HG03045 (cell line): Measurements from ENCODE around the gene GNAS.
A peak's percentile ranks its signal among the peaks of the same experiment; 100 is the strongest.

Experiments
- ATAC-seq: cut with Tn5 transposase; IDR thresholded peaks from one replicate; pipeline ENCODE4 v1.9.1; 2021; ENCODE audit warnings: mild to moderate bottlenecking, moderate library complexity; ENCODE audit not compliant: unreplicated experiment

GNAS gene

DNA sequence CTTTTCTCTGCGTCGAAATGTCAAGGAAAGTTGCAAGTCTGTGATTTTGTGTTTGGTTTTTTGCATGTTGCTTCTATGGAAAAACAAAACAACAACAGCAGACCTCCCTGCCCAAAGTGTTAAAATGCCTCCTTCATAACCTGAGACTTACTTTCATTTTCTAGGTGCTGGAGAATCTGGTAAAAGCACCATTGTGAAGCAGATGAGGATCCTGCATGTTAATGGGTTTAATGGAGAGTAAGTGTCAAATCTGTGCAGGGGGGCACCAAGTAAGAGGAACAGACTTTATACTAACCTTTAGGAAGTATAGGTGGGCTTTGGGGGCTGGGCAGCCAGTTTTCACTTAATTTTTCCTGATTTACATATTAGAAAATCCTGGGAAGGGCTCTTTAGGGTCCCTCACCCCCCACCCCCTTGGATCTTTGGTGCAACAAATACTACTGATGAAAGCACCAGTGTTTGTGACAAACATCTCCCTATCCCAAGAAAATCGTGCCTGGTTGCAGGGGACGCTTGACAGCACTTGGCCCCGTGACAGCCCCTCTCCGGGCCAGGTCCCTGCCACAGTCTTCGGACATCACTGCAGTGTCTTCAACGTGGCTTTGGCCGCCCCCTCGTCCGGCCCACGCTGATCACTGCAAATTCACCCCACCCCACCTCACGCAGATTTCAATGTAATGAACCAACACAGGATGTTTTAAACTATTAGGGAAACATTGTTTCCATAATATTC lies 43.1 kb downstream of the GNAS start:
- ATAC-seq: no peak

DNA sequence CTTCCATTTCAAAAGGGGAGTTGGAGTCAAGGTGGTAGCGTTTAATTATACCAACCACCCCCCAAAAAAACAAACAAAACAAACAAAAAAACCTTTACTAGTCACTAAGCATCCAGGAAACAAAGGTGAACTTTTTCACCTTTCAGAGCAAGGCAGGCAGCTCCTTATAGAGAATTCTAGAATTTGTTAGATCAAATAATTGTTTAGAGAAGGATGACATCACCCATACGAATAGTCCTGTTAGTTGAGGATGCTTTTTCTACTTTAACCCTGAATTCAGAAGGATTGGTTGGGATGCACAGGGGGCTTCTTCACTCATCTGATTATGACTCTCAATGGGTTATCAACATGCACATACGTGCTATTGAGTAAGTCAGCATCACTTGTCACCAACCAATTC lies 44.3 kb downstream of the GNAS start:
- ATAC-seq: no peak

DNA sequence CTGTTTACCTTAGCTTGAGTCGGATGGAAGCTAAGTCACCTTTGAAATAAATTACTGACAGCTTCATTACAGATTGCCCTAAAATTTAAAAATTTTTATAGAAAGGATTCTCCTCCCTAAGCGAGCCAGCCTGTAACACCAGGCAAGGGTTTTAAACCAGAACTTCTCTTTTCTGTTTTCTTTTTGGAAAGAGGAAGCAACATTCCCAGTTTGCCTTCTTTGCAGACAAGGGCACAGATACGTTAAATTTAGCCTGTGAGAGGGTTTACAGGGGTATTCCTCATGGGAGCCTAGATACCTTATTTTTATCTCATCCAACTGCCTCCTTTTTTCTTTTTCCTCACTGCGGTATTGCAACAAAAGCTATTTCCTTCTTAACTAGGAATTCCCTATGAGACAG lies 45.0 kb downstream of the GNAS start:
- no peak for ATAC-seq

DNA sequence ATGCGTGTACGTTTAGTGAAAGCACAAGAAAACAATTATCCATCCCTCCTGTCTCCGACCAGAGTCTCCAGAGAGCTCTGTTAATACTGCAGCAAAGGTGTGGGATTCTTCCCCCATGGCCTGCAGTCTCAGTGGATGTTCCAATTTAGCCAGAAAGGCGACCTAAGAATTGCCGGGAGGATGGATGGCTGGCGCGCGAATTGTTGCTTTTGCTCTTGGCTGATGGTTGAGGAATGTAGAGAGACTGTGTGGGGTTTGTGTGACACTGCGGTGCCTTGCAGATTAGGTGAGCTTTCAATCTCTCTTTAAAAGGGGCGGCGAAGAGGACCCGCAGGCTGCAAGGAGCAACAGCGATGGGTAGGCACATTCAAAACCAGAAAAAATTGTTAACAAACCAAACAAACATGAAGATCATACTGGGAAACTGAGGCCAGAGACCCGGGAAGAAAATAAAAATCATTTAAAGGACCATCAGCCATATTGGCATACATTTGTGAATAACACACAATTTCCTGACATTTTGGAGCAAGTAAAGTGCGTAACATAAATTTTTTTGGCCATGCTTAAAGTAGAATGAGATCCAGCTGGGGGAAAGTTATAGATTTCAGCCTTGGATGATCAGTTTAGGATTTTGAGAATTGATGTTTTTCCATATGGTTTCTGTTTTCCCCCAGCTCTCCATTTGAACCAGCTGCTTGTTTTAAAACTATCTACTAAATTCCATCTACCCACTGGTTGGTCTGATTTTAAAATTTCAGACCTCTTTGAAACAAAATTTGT lies 46.3 kb downstream of the GNAS start:
- ATAC-seq: no peak

DNA sequence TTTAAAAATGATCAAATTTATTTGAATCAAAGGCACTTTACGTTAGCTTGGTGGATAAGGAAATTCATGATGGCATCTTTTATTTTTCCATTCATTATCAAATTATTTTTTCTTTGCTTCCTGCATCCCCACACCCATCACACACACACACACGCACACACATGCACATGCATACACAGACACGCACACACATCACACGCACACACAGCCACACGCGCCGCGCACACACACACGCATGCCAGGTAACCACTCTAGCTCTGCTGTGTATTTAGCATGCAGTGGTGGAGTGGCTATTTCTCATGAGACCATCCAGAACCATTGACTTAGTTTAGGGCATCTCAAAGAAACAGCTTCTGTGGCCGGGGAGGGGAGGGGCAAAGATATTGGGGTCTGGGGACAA lies 47.0 kb downstream of the GNAS start:
- ATAC-seq: no peak

DNA sequence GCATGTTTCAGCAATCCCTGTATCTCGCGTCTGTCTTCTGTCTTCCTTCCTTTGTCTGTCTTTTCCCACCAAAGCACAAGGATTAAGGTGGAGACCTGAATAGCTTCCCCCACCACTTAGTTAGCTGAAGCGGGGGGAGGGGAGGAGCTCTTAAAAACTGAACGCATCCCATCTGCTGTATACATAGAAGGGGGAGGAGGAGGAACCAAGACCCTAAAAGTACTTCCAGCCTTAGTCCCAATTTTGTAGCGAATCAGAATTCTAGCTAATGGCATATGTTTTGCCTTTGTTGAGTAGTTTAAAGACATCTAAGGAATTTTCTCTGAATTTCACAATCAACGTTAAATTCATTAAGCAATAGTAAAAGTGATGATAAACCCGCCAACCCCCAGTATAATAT lies 47.9 kb downstream of the GNAS start:
- no peak for ATAC-seq

DNA sequence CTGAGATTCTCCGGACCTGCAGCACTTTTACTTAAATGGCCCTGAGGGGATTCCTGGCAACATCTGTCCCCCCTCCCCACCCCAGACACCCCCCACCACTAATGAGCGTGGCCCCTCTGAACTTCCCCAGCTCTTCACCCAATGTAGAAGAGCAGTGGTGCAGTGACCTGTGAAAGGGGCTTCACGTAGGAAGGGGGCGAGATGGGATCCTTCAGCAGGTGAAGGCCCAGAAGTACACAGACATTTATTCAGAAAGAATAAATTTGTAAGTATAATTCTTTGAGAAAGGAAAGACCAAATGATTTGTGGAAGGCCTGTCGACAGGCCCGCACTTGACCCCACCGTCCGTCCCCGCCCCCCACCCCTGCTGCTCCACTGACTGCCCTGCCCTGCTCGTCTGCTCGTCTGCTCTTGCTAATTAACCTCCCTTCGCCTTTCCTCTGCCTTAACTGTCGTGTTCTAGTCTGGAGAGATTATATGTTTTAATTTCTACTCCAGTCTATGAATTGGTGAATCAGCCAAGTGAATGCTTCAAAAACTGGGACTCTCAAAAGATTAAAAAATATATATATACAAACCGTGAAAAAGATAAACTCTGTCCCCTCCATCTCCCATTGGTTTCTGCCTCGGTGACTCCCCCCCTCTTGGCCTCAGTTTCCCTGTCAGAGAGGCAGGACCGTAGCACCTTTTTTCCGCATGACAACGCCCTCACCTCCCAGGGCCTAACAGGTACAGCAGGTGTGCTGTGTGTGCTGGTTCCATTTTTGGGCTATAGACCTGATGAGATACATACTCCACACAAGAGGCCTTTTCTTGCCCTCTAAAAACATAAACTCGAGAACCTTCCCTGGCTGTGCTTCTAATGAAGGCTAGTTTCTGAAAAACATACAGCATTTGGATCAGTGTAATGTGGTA lies 49.2 kb downstream of the GNAS start:
- ATAC-seq: no peak

DNA sequence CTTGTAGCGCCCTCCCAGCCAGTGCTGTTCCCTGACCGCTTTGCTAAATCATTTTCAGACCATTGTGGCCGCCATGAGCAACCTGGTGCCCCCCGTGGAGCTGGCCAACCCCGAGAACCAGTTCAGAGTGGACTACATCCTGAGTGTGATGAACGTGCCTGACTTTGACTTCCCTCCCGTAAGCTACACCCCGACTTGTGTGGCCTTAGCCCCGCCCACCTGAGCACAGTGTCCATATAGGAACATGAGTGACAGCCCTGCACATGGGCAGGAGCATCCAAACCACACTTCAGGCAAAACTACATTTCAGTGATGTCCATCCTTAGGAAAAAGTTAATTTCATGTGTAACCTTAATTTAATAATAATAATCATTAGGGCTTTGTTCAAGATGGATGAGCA lies 51.1 kb downstream of the GNAS start:
- ATAC-seq: no peak

DNA sequence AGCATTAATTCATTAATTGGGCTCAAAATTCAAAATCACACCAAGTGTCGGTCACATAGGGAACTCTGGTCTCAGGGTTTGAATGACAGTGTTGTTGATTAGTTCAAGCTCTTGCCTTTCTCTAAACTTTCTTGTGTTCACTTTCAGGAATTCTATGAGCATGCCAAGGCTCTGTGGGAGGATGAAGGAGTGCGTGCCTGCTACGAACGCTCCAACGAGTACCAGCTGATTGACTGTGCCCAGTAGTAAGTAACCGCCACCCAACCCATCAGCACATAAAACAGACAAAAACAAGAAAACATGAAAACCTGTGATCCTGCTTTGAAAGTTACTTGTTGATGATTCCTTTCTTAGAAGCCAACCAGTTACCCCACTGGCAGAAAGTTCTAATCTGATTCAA lies 52.7 kb downstream of the GNAS start:
- no peak for ATAC-seq

DNA sequence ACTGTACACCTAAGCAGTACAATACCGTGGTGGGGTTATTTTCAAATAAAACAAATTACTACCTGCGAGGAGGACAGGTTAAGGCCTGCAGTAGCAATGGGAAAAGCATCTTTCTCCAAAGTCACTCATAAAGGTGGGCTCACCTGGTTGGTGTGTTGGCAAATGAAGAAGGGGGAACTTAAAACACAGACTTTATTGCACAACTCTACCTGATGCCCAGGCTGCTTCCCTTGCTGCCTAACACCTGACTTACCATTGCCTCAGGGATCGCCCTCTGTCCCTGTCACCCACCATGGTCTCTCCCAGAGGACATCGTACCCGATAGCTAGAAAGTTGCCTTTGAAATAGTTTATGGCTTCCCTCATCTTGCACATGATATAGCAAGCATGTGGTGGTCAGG lies 53.6 kb downstream of the GNAS start:
- no peak for ATAC-seq

DNA sequence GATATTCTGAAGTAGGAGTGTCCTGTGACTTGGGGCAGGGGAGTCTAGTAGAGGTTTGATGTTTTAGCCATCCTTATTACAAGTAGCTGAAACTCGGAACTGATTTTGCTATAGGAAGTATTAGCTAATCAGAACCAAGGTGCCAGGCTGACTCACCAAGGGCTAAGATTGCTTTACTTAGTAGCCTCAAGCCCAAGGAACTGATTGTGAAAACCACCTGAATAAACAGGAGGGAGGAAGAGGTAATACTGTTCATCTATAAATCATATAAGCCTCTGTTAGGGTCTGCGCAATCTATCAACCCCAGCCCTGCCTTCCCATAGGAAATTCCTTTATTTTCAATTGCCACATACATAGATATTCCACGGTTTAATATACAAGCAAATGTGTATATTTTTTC lies 54.4 kb downstream of the GNAS start:
- ATAC-seq: no peak

DNA sequence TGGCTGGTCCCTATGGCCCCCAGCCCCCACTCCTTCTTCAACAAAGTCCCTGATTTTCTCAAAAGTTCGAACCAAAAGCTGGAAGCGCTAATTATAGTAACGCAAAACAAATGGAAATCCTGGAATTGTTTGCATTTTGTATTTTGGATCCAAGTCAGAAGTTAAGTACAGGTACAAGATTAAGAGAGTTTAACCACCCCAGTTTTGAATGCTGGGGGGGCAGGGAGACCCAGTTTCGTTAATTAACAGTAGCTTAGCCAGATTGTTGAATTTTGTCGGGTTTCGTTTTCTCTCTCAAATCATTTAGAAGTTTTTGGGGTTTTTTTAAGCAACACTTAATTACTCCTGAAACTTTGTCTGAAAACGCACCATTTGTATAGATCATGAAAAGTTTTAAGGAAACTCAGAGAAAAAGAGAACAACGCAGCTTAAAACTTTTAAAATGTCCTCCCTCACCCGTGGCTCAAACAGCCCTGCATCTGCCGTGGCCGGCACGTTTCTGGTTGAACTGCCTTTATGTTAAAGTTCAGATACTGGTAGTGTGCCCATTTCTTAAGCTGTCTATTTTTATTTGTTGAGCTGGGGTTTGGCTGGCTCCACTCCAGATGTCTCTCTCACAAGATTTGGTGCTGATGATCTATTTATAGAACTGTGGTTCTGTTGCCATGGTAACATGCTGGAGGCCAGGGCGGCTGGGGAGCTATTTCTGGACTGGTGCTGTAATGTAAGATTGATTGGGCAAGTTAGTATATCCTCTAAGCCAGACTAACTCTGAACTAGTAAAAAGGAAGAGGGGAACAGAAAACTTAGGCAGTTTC lies 55.0 kb downstream of the GNAS start:
- peak; percentile 82 for ATAC-seq

DNA sequence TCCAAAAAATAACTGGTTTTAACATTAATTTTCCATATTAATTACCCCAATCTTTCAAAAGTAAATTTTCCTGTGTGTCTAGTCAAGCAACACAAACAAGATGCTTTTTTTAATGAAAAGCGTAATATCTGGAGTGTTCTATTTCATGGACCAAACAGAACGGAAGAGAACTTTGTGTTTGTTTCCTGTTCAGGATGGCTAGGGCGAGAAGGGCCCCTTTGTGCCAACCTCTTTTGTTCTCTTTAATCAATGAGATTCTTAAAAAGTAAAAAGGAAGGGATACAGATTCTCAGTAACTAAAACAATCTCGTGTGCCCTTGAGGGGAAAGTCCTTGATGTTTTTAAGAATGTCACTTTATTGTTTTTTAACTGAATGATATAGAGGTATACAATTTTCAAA lies 55.7 kb downstream of the GNAS start:
- ATAC-seq: no peak

DNA sequence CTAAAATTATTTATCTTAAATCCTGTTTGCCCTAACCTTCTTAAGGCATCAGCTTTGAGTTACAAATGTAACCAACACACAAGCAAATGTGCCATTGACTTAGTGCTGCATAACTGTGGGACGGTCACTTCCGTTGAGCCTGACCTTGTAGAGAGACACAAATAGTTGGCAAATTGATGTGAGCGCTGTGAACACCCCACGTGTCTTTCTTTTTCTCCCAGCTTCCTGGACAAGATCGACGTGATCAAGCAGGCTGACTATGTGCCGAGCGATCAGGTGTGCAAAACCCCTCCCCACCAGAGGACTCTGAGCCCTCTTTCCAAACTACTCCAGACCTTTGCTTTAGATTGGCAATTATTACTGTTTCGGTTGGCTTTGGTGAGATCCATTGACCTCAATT lies 56.4 kb downstream of the GNAS start:
- ATAC-seq: no peak

DNA sequence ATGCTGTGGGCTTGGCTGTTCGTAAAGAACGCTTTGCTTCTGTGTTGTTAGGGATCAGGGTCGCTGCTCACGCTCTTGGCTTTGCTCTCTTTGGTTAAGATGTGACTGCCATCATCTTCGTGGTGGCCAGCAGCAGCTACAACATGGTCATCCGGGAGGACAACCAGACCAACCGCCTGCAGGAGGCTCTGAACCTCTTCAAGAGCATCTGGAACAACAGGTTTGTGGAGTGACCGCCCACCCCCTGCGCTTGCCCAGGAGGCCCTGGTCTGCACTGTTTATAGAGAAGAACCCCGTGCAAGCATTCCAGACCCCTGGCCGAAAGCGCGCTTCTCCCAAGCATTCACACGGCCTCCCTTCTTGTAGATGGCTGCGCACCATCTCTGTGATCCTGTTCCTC lies 57.1 kb downstream of the GNAS start:
- ATAC-seq: no peak

DNA sequence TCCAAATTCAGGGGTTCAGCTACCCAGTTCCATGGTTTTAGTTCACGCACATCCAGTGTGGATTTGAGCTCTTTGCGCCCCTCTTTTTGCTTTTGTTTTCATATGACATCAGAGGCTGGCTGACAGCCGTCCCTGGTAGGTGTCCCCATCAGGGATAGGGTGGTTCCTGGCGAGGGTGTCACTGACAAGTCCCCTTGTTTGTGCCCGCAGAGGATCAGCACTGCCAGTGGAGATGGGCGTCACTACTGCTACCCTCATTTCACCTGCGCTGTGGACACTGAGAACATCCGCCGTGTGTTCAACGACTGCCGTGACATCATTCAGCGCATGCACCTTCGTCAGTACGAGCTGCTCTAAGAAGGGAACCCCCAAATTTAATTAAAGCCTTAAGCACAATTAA lies 58.0 kb downstream of the GNAS start:
- no peak for ATAC-seq

DNA sequence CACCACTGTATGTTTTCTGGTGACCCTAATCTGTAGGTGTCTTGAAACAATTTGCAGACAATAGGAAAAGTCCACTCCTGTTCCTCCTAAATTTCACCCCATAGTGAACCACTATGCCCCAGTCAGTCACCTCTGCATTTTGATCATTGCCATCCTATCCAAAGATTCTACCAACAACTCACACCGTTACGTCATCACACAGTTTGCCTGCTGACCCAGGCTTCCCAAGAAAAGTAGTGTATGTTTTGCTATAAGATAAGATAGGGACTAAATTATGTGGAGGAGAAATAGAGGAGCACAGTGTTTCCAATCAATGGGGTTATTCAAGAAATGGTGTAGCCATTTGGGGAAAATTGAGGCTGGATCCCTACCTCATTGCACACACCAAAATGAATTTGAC lies 58.8 kb downstream of the GNAS start:
- no peak for ATAC-seq

DNA sequence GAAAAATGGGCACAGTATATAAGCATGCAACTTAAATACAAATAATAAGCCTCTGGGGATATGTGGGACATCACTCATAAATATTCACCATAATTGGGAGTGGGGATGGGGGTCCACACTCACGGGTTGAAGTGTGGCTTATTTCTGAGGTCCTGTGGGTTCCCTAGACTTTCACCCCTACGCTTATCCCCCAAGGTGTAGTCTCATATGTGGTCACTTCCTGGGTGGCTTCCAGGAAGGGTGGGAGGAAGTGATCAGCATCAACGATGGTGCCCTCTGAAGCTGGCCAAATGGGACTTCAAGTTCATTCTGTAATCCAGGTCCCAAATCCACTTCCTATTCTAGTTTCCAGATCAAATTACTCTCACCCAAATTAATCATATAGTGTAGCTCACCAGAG lies 59.5 kb downstream of the GNAS start:
- no peak for ATAC-seq

DNA sequence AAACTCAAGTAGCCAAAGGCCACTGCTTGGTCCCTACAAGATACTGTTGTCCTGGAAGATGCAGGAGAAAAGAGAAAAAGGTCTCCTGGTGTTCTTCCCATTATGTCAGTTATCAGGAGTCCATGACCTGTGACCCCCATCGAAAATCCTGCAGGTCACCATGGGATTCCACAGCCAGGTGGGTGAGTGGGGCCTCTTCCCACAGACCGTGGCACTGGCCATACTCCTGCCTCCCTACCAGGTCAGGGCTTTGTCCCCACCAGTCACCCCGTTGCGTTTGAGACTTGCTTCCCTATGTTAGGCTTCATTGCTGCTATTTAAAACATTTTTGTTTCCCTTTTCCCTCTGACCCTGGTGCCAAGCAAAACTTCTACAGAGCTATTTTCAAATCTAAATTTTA lies 60.6 kb downstream of the GNAS start:
- no peak for ATAC-seq

DNA sequence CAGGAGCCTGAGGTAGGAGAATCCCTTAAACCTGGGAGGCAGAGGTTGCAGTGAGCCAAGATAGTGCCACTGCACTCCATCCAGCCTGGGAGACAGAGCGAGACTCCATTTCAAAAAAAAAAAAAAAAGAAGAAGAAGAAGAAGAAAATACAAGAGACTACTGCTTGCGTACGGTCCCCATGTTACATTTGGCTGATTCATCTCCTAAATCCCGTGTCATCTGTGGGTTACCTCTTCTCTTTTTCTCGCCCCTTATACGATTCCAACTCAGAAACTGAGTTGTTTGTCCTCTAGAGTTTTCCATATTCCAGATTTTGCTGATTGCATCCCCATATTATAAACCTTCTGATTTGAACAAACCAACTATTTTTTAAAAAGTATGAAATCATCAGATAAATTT lies 66.1 kb downstream of the GNAS start:
- ATAC-seq: no peak

DNA sequence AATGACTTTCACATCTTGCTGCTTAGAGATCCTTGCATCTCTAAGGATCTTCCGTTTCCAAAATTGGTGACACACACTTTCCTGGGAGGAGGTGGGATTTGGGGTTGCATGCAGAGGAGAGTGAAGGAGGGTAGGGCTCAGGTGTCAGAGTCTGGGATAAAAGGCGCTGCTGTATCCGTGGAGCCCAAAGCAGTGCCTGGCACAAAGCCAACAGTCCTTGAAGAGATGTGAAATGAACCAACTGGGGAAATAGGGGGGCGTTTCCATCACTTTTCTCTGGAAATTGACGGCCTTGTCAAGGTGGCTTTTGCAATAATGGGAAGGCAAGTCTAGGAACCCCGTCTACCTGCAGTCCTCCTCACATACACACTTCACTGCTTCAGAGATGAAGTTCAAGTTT lies 69.0 kb downstream of the GNAS start:
- no peak for ATAC-seq
